Measurements from ENCODE around the gene LY6G6F. TPM values are rescaled to one million over a fixed set of nuclear protein-coding genes. Genes with fewer than 3 reads are reported as not detected.
A peak's percentile ranks its signal among the peaks of the same experiment; 100 is the strongest.

LY6G6F gene
- total and polyA plus RNA-seq, 2 of the 13 experiments (the other 11 are each of a cell fraction or from before 2014, with no cell fraction given): not detected

DNA sequence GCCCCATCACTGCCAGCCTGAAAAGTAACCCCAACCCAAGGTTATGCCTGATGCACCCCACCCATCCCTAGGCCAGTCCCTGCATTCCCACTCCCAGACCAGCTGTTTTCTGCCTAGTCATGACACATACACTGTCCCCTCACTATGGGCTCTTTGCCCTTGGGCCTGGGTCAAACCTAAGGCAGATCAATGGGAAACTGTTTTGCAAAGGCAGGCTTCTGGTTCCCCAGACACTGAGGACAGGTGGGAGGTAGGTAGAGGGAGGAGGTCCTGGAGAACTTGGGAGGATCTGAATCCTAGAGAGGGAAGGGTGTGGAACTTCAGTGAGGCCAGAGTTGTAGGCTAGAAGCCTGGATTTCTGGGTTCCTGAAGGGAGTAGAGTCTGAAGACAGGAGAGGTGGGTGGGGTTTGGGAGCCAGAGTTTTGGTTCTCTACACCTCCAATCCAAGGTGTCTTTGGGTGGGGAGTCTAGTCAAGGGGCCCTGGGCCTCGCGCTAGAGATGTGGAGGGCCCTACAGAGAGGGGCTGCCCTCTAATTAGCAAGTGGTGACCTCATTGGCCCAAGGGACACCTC lies 27.7 kb downstream of the LY6G6F start (continued):
- TF ChIP-seq, protein P1, sequence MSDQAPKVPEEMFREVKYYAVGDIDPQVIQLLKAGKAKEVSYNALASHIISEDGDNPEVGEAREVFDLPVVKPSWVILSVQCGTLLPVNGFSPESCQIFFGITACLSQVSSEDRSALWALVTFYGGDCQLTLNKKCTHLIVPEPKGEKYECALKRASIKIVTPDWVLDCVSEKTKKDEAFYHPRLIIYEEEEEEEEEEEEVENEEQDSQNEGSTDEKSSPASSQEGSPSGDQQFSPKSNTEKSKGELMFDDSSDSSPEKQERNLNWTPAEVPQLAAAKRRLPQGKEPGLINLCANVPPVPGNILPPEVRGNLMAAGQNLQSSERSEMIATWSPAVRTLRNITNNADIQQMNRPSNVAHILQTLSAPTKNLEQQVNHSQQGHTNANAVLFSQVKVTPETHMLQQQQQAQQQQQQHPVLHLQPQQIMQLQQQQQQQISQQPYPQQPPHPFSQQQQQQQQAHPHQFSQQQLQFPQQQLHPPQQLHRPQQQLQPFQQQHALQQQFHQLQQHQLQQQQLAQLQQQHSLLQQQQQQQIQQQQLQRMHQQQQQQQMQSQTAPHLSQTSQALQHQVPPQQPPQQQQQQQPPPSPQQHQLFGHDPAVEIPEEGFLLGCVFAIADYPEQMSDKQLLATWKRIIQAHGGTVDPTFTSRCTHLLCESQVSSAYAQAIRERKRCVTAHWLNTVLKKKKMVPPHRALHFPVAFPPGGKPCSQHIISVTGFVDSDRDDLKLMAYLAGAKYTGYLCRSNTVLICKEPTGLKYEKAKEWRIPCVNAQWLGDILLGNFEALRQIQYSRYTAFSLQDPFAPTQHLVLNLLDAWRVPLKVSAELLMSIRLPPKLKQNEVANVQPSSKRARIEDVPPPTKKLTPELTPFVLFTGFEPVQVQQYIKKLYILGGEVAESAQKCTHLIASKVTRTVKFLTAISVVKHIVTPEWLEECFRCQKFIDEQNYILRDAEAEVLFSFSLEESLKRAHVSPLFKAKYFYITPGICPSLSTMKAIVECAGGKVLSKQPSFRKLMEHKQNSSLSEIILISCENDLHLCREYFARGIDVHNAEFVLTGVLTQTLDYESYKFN (CRISPR knock-in tag; conservative IDR thresholded peaks at IDR 0.05): 0 out of 2 replicates have a peak, but pooled peaks have one; percentile 27
- TF ChIP-seq ZNF879 (CRISPR knock-in tag; IDR thresholded peaks at IDR 0.05): peak; percentile 63; the same call in 1 of the 2 replicates
- TF ChIP-seq ZNF572 (CRISPR knock-in tag; IDR thresholded peaks at IDR 0.05): 0 out of 2 replicates have a peak, but pooled peaks have one; percentile 66
- TF ChIP-seq, protein P2, sequence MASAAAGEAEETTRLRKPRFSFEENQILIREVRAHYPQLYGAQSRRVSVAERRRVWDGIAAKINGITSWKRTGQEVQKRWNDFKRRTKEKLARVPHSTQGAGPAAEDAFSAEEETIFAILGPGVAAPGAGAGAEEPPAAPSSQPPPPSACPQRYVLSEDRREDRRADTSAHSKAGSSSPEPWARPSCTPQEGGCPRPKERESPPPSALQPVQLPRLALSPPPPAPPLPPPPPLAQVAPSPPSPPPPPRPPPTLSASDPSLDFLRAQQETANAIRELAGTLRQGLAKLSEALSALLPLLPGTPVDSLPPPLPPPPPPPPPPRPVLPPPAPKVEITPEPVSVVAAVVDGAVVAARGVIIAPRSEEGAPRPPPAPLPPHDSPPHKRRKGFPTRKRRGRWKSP (CRISPR knock-in tag; IDR thresholded peaks at IDR 0.05): 0 out of 2 replicates have a peak, but pooled peaks have one; percentile 1
- 0 out of 2 replicates have a peak, but pooled peaks have one; percentile 1 for TF ChIP-seq ISL2 (CRISPR knock-in tag; IDR thresholded peaks at IDR 0.05)
- TF ChIP-seq KAT8 (CRISPR knock-in tag; IDR thresholded peaks at IDR 0.05): peak; percentile 33; the same call in 1 of the 2 replicates
- TF ChIP-seq NFE2L2 (IDR thresholded peaks at IDR 0.05; ENCODE audit: low read length): peak; percentile 83
- peak; percentile 75; the same call in 1 of the 2 replicates for TF ChIP-seq NFE2 (CRISPR knock-in tag; IDR thresholded peaks at IDR 0.05)
- TF ChIP-seq NR2F6 (IDR thresholded peaks at IDR 0.05): no peak
- peak; percentile 43; the same call in 1 of the 2 replicates for TF ChIP-seq NR2F6 (CRISPR knock-in tag; IDR thresholded peaks at IDR 0.05)
